Measurements from ENCODE around the gene RALGPS1. TPM values are rescaled to one million over a fixed set of nuclear protein-coding genes. Genes with fewer than 3 reads are reported as not detected.

The RALGPS1 gene
- total and polyA plus RNA-seq, 5 donors from 2014 or later: 1.8 to 10.3 (median 3.3) TPM

DNA sequence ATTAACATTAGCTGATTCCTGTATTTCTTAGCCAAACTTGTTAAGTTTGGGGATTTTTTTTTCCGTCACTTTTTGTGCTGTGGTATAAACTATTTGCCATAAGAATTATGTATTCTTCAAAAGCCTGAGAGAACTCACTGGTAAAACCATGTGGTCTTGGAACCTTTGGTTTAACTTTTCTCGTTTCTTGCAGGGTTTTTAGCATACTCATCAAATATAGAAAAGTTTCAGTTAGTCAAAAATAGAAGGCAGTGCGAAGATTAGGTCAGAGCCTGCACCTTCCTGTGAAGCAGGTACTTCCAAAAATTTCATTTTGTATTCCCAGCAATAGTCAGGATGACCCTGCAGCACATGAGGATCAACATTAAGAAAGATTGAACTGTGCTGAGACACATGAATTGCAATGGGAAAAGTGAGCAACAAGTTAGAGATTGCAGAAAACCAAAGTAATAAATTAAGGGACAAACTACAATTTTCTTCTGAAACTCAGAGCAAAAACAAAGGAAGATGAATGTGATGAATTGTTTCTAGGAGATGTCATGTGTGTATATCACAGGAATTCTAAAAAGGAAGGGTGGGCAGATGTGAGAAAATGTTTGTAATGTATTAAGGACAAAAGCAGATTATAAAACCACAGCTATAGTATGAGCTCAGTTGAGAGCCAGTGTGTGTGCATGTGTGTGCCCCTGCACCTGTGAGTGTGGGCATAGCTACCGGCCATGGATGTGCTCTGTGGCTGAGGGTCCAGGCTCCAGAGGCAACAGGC, 105.6 kb downstream of the RALGPS1 start:
- Mint-ChIP-seq H3K27ac (no peak overlapping the region), H3K4me1 (peaks cover 0 to 2% (median under 1%) of the 10 kb centered on the region in 4 donors), H3K27me3 (no peaks in the 10 kb centered on the region), H3K9me3 (peaks cover 0 to 2% (median 0%) of the 10 kb centered on the region in 7 donors), H3K36me3 (no peaks in the 10 kb centered on the region), H3K4me3 (no peak overlapping the region)
- DNase-seq (no peak), ATAC-seq (ENCODE audit: low read depth in 2 of 2) (no peak)
- Histone ChIP-seq H3K9me3 (ENCODE audit: control insufficient read depth in 2 of 2, low read length in 2 of 2) (no peaks in the 10 kb centered on the region), H3K4me3 (ENCODE audit: low read depth, low read length) (no peak overlapping the region), H3K4me1 (ENCODE audit: control insufficient read depth, insufficient read depth, low read length, poor library complexity, severe bottlenecking) (no peaks in the 10 kb centered on the region), H3K27me3 (ENCODE audit: control insufficient read depth, insufficient read depth, low read length) (no peaks in the 10 kb centered on the region), H3K27ac (ENCODE audit: insufficient read depth, low read length, poor library complexity, severe bottlenecking) (no peak overlapping the region), H3K36me3 (ENCODE audit: control insufficient read depth, insufficient read depth, low read length) (no peaks in the 10 kb centered on the region)

DNA sequence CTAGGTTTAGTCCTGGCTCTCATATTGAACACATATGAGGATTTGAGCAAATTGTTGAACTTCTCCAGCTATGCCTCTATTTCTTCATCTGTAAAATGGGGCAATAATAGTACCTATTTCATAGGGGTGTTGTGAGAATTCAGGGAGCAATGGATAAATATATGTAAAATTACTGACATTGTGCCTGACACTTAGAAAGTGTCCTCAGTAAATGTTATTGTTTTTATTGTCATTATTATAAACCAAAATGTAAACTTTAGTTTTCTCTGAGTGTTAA, 106.2 kb downstream of the RALGPS1 start:
- Histone ChIP-seq H3K9me3 (ENCODE audit: control insufficient read depth in 2 of 2, low read length in 2 of 2) (no peaks in the 10 kb centered on the region), H3K27ac (ENCODE audit: insufficient read depth, low read length, poor library complexity, severe bottlenecking) (no peak overlapping the region), H3K27me3 (ENCODE audit: control insufficient read depth, insufficient read depth, low read length) (no peaks in the 10 kb centered on the region), H3K36me3 (ENCODE audit: control insufficient read depth, insufficient read depth, low read length) (no peaks in the 10 kb centered on the region), H3K4me3 (ENCODE audit: low read depth, low read length) (no peak overlapping the region), H3K4me1 (ENCODE audit: control insufficient read depth, insufficient read depth, low read length, poor library complexity, severe bottlenecking) (no peaks in the 10 kb centered on the region)
- Mint-ChIP-seq H3K4me3 (no peak overlapping the region), H3K4me1 (peaks cover 0 to 2% (median under 1%) of the 10 kb centered on the region in 4 donors), H3K9me3 (peaks cover 0 to 2% (median 0%) of the 10 kb centered on the region in 7 donors), H3K27ac (no peak overlapping the region), H3K36me3 (no peaks in the 10 kb centered on the region), H3K27me3 (no peaks in the 10 kb centered on the region)
- DNase-seq (no peak), ATAC-seq (ENCODE audit: low read depth in 2 of 2) (no peak)

DNA sequence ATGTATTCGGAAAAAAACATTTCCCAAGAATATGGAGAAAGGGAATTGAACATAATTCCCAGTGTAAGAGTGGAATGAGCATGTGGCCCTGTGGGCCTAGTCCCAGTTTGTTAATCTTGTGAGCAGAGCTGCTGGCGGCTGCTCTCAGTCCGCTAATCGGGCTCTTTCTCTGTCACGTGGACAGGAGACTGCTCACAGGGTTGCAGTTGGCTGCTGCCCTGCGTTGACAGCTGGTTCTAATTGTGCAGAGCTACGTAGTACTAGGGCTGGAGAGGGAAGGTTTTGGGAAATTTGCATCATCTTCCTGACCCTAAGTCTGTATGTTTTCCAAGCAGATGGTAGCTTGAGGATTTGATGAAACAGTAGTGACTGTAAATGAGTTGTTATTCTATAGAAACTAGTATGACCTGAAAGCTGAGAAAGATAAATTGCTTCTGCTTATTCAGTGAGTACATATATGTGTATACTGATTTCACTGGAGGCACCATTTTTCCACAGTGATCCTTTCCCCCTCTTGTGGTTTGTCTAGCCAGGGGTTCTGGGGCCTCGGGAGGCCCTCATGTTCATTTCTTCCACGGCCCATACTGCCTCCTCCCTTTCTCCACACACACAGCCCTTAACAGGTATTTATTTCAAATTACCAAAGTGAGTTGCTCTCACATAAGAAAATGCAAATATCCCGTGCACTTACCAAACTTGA, 107.2 kb downstream of the RALGPS1 start:
- H3K4me1 Mint-ChIP-seq: peaks cover 0 to 9% (median 0%) of the 10 kb centered on the region in 4 donors

DNA sequence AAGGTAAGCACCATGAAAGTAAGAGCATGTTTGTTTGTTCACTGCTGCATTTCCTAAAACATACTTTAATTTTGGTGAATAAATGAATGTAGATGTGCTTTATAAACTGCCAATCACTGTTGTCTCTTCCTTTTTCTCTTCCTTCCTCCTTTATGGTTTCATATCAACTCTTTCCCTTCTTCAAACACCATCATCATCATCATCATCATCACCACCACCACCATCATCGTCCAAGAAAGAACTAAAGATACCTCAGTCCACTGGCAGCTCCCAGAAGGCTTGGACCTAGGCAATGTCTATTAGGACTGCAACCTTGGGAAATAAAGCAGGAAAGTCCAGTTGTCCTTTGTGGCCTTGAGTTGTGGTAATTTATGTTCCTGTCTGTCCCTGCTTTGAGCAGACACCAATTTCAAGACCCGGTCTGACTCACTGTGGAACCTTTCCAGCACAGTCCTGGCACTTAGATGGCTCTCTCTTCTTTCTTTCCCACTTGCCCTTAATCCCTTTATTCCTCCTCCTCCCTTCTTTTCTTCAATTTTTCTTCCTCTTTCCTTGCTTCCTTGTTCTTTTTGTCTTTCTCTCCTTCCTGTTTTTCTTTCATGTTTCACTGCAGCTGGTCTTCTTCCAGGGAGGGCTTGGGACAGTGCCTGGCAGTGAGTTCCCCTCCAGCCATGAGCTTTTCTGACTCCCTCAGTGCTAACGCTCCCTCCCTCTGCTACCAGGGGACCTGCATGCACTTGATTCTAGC, 108.5 kb downstream of the RALGPS1 start:
- H3K4me3 ChIP-seq (ENCODE audit: low read depth, low read length): no peak overlapping the region
- peaks cover 0 to 2% (median 0%) of the 10 kb centered on the region in 7 donors for H3K9me3 Mint-ChIP-seq
- H3K4me3 Mint-ChIP-seq: no peak overlapping the region
- no peaks in the 10 kb centered on the region for H3K36me3 ChIP-seq (ENCODE audit: control insufficient read depth, insufficient read depth, low read length)
- H3K27me3 Mint-ChIP-seq: no peaks in the 10 kb centered on the region
- H3K27ac ChIP-seq (ENCODE audit: insufficient read depth, low read length, poor library complexity, severe bottlenecking): no peak overlapping the region
- DNase-seq (no peak), ATAC-seq (ENCODE audit: low read depth in 2 of 2) (no peak)
- H3K9me3 ChIP-seq (ENCODE audit: control insufficient read depth in 2 of 2, low read length in 2 of 2): no peaks in the 10 kb centered on the region
- H3K36me3 Mint-ChIP-seq: no peaks in the 10 kb centered on the region
- peaks cover 0 to 12% (median 0%) of the 10 kb centered on the region in 4 donors for H3K4me1 Mint-ChIP-seq
- H3K27ac Mint-ChIP-seq: no peak overlapping the region
- no peaks in the 10 kb centered on the region for H3K4me1 ChIP-seq (ENCODE audit: control insufficient read depth, insufficient read depth, low read length, poor library complexity, severe bottlenecking)
- no peaks in the 10 kb centered on the region for H3K27me3 ChIP-seq (ENCODE audit: control insufficient read depth, insufficient read depth, low read length)

More for the DNA sequence above, 107.2 kb downstream of the RALGPS1 start:
- Mint-ChIP-seq H3K9me3 (peaks cover 0 to 2% (median 0%) of the 10 kb centered on the region in 7 donors), H3K27ac (no peak overlapping the region), H3K36me3 (no peaks in the 10 kb centered on the region), H3K27me3 (no peaks in the 10 kb centered on the region), H3K4me3 (no peak overlapping the region)
- H3K36me3 ChIP-seq (ENCODE audit: control insufficient read depth, insufficient read depth, low read length): no peaks in the 10 kb centered on the region
- H3K9me3 ChIP-seq (ENCODE audit: control insufficient read depth in 2 of 2, low read length in 2 of 2): no peaks in the 10 kb centered on the region
- no peaks in the 10 kb centered on the region for H3K27me3 ChIP-seq (ENCODE audit: control insufficient read depth, insufficient read depth, low read length)
- ATAC-seq (ENCODE audit: low read depth in 2 of 2) (no peak), DNase-seq (no peak)
- no peak overlapping the region for H3K4me3 ChIP-seq (ENCODE audit: low read depth, low read length)
- no peak overlapping the region for H3K27ac ChIP-seq (ENCODE audit: insufficient read depth, low read length, poor library complexity, severe bottlenecking)
- H3K4me1 ChIP-seq (ENCODE audit: control insufficient read depth, insufficient read depth, low read length, poor library complexity, severe bottlenecking): no peaks in the 10 kb centered on the region

DNA sequence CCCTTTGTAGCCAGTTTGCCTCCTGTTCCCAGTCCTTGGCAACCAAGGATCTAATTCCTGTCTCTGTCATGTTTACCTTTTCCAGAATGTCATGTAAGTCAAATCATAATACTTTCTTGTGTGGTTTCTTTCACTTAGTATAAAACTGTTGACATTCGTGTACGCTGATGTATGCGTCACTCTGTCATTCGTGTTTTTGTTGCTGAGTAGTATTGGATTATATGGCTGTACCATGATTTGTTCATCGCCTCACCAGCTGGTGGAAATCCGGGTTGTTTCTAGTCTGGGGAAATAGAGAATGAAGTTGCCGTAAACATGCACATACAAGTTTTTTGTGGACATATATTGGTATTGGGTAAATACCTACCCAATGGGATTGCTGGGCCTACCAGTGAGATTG, 110.5 kb downstream of the RALGPS1 start:
- Histone ChIP-seq H3K36me3 (ENCODE audit: control insufficient read depth, insufficient read depth, low read length) (no peaks in the 10 kb centered on the region), H3K27me3 (ENCODE audit: control insufficient read depth, insufficient read depth, low read length) (no peaks in the 10 kb centered on the region), H3K4me3 (ENCODE audit: low read depth, low read length) (no peak overlapping the region), H3K4me1 (ENCODE audit: control insufficient read depth, insufficient read depth, low read length, poor library complexity, severe bottlenecking) (no peaks in the 10 kb centered on the region), H3K9me3 (ENCODE audit: control insufficient read depth in 2 of 2, low read length in 2 of 2) (no peaks in the 10 kb centered on the region), H3K27ac (ENCODE audit: insufficient read depth, low read length, poor library complexity, severe bottlenecking) (no peak overlapping the region)
- Mint-ChIP-seq H3K4me1 (peaks cover 0 to 12% (median 0%) of the 10 kb centered on the region in 4 donors), H3K4me3 (no peak overlapping the region), H3K9me3 (peaks cover 0 to 2% (median 0%) of the 10 kb centered on the region in 7 donors), H3K36me3 (no peaks in the 10 kb centered on the region), H3K27ac (no peak overlapping the region), H3K27me3 (no peaks in the 10 kb centered on the region)
- no peak for ATAC-seq (ENCODE audit: low read depth in 2 of 2)
- no peak for DNase-seq

DNA sequence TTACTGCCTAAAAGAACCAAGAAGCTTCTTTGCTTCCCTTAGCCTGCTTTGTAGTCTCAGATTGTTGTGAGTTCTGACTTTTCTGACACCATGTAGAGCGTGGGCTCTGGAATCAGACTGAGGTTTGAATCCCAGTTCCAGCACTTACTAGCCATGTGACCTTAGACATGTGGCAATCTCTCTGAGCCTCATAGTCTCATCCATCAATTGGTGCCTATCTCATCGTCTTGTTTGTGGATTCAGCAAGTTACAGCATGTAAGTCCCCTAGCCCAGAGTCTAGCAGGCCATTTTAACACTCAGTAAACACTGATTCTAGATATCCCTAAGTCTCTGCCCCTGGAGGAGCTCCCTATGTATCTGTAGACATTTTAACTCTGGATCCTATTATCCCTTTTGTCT, 113.1 kb downstream of the RALGPS1 start:
- H3K27me3 Mint-ChIP-seq: no peaks in the 10 kb centered on the region
- no peaks in the 10 kb centered on the region for H3K36me3 ChIP-seq (ENCODE audit: control insufficient read depth, insufficient read depth, low read length)
- no peak overlapping the region for H3K27ac Mint-ChIP-seq
- no peak overlapping the region for H3K4me3 ChIP-seq (ENCODE audit: low read depth, low read length)
- peaks cover 0 to 14% (median 0%) of the 10 kb centered on the region in 4 donors for H3K4me1 Mint-ChIP-seq
- no peaks in the 10 kb centered on the region for H3K36me3 Mint-ChIP-seq
- DNase-seq: no peak
- no peaks in the 10 kb centered on the region for H3K4me1 ChIP-seq (ENCODE audit: control insufficient read depth, insufficient read depth, low read length, poor library complexity, severe bottlenecking)
- H3K9me3 ChIP-seq (ENCODE audit: control insufficient read depth in 2 of 2, low read length in 2 of 2): no peaks in the 10 kb centered on the region
- no peaks in the 10 kb centered on the region for H3K9me3 Mint-ChIP-seq
- H3K4me3 Mint-ChIP-seq: no peak overlapping the region
- no peak overlapping the region for H3K27ac ChIP-seq (ENCODE audit: insufficient read depth, low read length, poor library complexity, severe bottlenecking)
- no peaks in the 10 kb centered on the region for H3K27me3 ChIP-seq (ENCODE audit: control insufficient read depth, insufficient read depth, low read length)
- no peak for ATAC-seq (ENCODE audit: low read depth in 2 of 2)

DNA sequence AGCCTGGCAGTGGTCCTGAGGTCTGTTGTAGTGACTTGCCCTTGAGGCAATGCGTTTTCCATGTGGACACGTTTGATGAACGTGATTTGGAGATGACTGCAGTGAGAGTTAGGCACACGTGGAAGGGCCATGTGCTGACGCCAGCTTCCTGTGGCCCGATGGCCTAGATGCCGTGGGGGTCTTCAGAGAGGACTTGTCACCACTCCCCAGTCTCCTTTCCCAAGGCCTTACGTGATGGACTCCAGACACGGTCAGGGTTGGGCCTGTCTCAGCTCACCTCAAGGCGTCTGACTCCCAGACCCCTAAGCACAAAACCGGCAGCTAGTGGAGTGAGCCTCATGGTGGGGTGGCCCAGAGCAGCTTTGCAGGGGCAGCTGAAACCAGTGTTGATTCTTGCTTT, 115.0 kb downstream of the RALGPS1 start:
- H3K4me1 ChIP-seq (ENCODE audit: control insufficient read depth, insufficient read depth, low read length, poor library complexity, severe bottlenecking): no peaks in the 10 kb centered on the region
- H3K4me3 ChIP-seq (ENCODE audit: low read depth, low read length): no peak overlapping the region
- H3K27ac ChIP-seq (ENCODE audit: insufficient read depth, low read length, poor library complexity, severe bottlenecking): no peak overlapping the region
- Mint-ChIP-seq H3K27me3 (no peaks in the 10 kb centered on the region), H3K9me3 (no peaks in the 10 kb centered on the region), H3K4me1 (peaks cover 0 to 12% (median 0%) of the 10 kb centered on the region in 4 donors), H3K4me3 (no peak overlapping the region), H3K27ac (no peak overlapping the region), H3K36me3 (peaks cover under 1% of the 10 kb centered on the region)
- no peaks in the 10 kb centered on the region for H3K27me3 ChIP-seq (ENCODE audit: control insufficient read depth, insufficient read depth, low read length)
- no peak for ATAC-seq (ENCODE audit: low read depth in 2 of 2)
- DNase-seq: no peak
- H3K36me3 ChIP-seq (ENCODE audit: control insufficient read depth, insufficient read depth, low read length): no peaks in the 10 kb centered on the region
- no peaks in the 10 kb centered on the region for H3K9me3 ChIP-seq (ENCODE audit: control insufficient read depth in 2 of 2, low read length in 2 of 2)

Measured in CD4-positive, CD25-positive, alpha-beta regulatory T cell (primary cell).